Body of pancreas (tissue), 4 donors: Measurements from ENCODE around the gene IPO4.

Source experiments
- CTCF ChIP-seq, 7 experiments: fragments of 450-650 bp in 4 of 7; fragments of 200-600 bp in 3 of 7; sonication (generic) in 3 of 7; IDR thresholded peaks; one replicate each; pipeline ENCODE4 v1.5.1; 2016 to 2019; ENCODE audit warnings: antibody characterized with exemption in 7 of 7
- POLR2A ChIP-seq, 3 donors: fragments of 450-650 bp; IDR thresholded peaks; one replicate each; pipeline ENCODE4 v1.6.1; 2016; ENCODE audit warnings: antibody characterized with exemption in 3 of 3, mild to moderate bottlenecking in 2 of 3

- TF ChIP-seq CTCF (IDR thresholded peaks at IDR 0.05) (no peak), POLR2A (IDR thresholded peaks at IDR 0.05) (no peak)
Measured at GRCh38 chr14:24138396-24139271, 50.0 kb downstream of the IPO4 start.
